ENCODE results near the gene A2ML1.
A peak's percentile ranks its signal among the peaks of the same experiment; 100 is the strongest.

Gene A2ML1

DNA sequence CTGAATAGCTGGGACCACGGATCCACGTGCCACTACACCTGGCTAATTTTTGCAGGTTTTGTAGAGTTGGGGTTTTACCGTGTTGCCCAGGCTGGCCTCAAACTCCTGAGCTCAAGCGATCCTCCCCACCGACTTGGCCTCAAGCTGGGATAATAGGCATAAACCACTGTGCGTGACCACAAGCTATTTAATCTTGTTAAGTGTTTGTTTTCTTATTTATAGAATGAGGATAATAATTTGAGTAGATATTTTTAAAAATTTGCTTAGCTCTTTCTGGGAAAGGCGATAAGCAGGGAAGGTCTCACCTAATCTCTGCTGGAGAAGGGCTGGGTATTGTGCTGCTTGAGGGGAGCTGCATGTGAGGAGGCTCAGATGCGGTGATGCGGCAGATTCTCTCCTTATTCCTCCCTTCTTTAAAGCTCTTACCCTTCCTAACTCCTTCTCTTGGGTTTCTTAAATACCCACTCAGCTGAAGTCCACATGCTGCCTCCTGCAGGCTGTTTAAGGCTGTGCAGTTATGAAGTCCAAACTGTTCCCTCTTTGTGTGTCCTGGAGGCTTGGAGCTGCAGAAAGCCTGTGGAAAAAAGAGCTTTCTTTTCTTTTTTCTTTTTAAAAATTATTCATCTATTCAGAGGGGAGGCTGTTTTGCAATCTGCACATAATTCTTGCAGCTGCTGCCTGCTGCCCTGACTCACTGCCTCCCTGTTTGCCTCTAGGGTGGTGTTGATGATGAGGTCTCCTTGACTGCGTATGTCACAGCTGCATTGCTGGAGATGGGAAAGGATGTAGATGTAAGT is 37.9 kb downstream of the A2ML1 start:
- in situ Hi-C loops (cut with MboI; ENCODE audit: low sequenced_read_pairs, unreplicated experiment) = loop anchor here (10.0 kb wide), 1 partner anchor 176 kb away; no protein-coding TSS in a partner anchor
- DNase-seq (ENCODE audit: low spot score) = peak; percentile 65
- TF ChIP-seq, protein P1, sequence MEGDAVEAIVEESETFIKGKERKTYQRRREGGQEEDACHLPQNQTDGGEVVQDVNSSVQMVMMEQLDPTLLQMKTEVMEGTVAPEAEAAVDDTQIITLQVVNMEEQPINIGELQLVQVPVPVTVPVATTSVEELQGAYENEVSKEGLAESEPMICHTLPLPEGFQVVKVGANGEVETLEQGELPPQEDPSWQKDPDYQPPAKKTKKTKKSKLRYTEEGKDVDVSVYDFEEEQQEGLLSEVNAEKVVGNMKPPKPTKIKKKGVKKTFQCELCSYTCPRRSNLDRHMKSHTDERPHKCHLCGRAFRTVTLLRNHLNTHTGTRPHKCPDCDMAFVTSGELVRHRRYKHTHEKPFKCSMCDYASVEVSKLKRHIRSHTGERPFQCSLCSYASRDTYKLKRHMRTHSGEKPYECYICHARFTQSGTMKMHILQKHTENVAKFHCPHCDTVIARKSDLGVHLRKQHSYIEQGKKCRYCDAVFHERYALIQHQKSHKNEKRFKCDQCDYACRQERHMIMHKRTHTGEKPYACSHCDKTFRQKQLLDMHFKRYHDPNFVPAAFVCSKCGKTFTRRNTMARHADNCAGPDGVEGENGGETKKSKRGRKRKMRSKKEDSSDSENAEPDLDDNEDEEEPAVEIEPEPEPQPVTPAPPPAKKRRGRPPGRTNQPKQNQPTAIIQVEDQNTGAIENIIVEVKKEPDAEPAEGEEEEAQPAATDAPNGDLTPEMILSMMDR (IDR thresholded peaks at IDR 0.05; ENCODE audit: borderline replicate concordance, control extremely low read depth, extremely low read depth, insufficient read depth, missing control alignments) = peak; percentile 62

DNA sequence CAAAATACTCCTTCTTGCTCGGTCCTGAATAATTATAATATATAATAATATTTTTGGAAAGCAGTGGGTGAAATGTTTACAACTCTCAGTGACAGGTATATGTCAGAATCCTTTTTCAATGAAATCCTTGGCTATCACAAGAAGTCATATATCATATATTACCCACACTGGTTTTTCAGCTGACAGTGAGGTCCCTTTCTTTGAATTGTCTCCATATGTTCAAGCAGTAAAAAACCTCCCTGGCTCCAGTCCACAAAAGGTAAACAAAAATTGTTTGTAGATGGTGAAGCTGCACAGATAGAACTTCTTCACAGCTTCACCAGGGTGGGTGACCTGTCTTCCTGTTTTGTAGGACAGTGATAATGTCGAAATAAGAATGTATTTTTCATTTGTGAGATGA is 44.0 kb downstream of the A2ML1 start:
- in situ Hi-C loops (cut with MboI; ENCODE audit: low sequenced_read_pairs, unreplicated experiment) = loop anchor here (10.0 kb wide), 1 partner anchor 182 kb away; no protein-coding TSS in a partner anchor
- TF ChIP-seq, protein P1 (IDR thresholded peaks at IDR 0.05; ENCODE audit: borderline replicate concordance, control extremely low read depth, extremely low read depth, insufficient read depth, missing control alignments) = no peak
- DNase-seq (ENCODE audit: low spot score) = no peak

DNA sequence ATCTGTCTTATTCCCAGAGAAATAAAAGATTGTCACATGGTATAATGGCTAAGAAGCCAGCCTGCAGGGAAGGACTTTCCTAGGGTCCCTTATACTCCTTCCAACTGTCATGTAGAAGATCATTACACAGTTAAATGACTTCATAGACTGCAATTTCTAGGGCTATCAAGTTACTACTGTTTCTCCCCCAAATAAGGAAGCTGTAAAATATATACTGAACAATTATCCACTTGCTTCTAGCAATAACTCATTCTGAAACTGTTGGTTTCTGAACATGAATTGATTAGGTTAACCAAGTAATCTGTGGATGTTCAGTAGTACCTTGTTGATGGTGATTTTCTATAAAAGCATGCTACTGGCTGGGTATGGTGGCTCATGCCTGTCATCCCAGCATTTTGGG is 44.6 kb downstream of the A2ML1 start:
- in situ Hi-C loops (cut with MboI; ENCODE audit: low sequenced_read_pairs, unreplicated experiment) = loop anchor here (10.0 kb wide), 1 partner anchor 182 kb away; no protein-coding TSS in a partner anchor

DNA sequence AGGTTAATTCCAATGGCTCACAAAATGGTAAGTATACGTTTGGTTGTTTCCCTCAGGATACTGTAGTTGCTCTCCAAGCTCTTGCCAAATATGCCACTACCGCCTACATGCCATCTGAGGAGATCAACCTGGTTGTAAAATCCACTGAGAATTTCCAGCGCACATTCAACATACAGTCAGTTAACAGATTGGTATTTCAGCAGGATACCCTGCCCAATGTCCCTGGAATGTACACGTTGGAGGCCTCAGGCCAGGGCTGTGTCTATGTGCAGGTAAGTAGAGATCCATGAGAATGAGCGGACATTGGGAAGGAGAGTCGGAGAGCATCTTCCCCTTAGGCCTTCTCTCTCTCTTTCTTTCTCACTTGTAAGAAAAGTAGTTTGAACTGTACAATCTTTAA is 45.4 kb downstream of the A2ML1 start:
- TF ChIP-seq, protein P1 (IDR thresholded peaks at IDR 0.05; ENCODE audit: borderline replicate concordance, control extremely low read depth, extremely low read depth, insufficient read depth, missing control alignments) = no peak
- in situ Hi-C loops (cut with MboI; ENCODE audit: low sequenced_read_pairs, unreplicated experiment) = loop anchor here (10.0 kb wide), 1 partner anchor 183 kb away; no protein-coding TSS in a partner anchor
- no peak for DNase-seq (ENCODE audit: low spot score)

More for the DNA sequence above, 44.6 kb downstream of the A2ML1 start:
- DNase-seq (ENCODE audit: low spot score) = no peak
- TF ChIP-seq, protein P1 (IDR thresholded peaks at IDR 0.05; ENCODE audit: borderline replicate concordance, control extremely low read depth, extremely low read depth, insufficient read depth, missing control alignments) = no peak

DNA sequence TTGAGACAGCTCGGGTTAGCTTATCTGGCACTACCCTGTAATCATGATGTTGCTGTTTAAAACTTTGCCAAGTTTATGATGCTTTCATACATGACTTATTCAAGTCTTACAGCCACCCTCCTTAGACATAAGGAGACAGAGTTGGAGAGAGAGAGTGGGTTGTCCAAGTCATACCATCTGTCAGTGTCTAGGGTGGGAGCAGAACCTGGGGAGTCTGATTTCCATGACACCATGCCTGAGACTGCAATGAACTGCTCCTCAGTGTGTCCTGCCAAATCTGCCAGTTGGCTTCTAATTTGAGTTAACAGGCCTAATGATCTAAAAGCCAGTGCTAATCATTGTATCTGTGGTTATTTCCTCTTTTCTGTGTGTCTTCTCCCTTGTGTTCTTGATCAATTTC is 48.2 kb downstream of the A2ML1 start:
- in situ Hi-C loops (cut with MboI; ENCODE audit: low sequenced_read_pairs, unreplicated experiment) = no loop called here
- TF ChIP-seq, protein P1 (IDR thresholded peaks at IDR 0.05; ENCODE audit: borderline replicate concordance, control extremely low read depth, extremely low read depth, insufficient read depth, missing control alignments) = no peak
- no peak for DNase-seq (ENCODE audit: low spot score)

DNA sequence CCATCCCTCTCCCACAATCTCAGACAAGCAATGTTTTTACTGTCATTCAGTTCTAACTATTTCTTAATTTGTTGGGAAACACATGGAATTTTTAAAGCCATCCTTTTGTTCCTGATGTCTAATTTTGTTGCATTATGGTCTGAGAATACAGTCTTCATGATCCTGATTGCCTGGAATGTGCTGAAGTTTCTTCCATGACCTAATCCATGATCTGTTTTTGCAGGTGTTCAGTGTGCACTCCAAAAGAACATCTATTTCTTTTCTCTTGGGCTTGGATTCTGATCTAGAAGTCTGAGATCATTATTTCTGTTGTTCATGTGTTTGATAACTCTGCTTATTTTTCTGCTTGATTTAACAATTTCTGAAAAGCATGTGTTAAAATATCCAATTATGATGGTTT is 48.6 kb downstream of the A2ML1 start:
- in situ Hi-C loops (cut with MboI; ENCODE audit: low sequenced_read_pairs, unreplicated experiment) = no loop called here
- TF ChIP-seq, protein P1 (IDR thresholded peaks at IDR 0.05; ENCODE audit: borderline replicate concordance, control extremely low read depth, extremely low read depth, insufficient read depth, missing control alignments) = no peak
- DNase-seq (ENCODE audit: low spot score) = no peak

All from GM13976 (cell line).